Measurements from ENCODE around the gene ALDH7A1.

The ALDH7A1 gene

GRCh38 chr5:126506079-126506478 lies 88.9 kb downstream of the ALDH7A1 start:
- DNase-seq = no peak

- DNase-seq = peak in 1 of 2 donors; percentile 28
Observed at GRCh38 chr5:126503602-126504104, 91.4 kb downstream of the ALDH7A1 start.

GRCh38 chr5:126501448-126501847 lies 93.6 kb downstream of the ALDH7A1 start:
- DNase-seq = no peak

GRCh38 chr5:126499853-126500342 lies 95.1 kb downstream of the ALDH7A1 start:
- DNase-seq = peak in 1 of 2 donors; percentile 13

GRCh38 chr5:126499278-126499677 lies 95.7 kb downstream of the ALDH7A1 start:
- no peak for DNase-seq

- no peak for DNase-seq
Observed at GRCh38 chr5:126497506-126497905, 97.5 kb downstream of the ALDH7A1 start.

GRCh38 chr5:126494393-126494792 lies 100.6 kb downstream of the ALDH7A1 start:
- DNase-seq = no peak

GRCh38 chr5:126492939-126493338 lies 102.1 kb downstream of the ALDH7A1 start:
- no peak for DNase-seq

GRCh38 chr5:126490167-126490940 lies 104.7 kb downstream of the ALDH7A1 start:
- peak in 1 of 2 donors; percentile 12 for DNase-seq

GRCh38 chr5:126488443-126489065 lies 106.5 kb downstream of the ALDH7A1 start:
- no peak for DNase-seq

- DNase-seq = no peak
Observed at GRCh38 chr5:126487596-126487995, 107.4 kb downstream of the ALDH7A1 start.

- no peak for DNase-seq
Observed at GRCh38 chr5:126486332-126486731, 108.7 kb downstream of the ALDH7A1 start.

GRCh38 chr5:126484253-126484652 lies 110.8 kb downstream of the ALDH7A1 start:
- DNase-seq = no peak

GRCh38 chr5:126483156-126483555 lies 111.9 kb downstream of the ALDH7A1 start:
- DNase-seq = no peak

- no peak for DNase-seq
Observed at GRCh38 chr5:126482591-126482990, 112.4 kb downstream of the ALDH7A1 start.

- DNase-seq = no peak
Observed at GRCh38 chr5:126481243-126481642, 113.8 kb downstream of the ALDH7A1 start.

Data from inflammatory macrophage (primary cell).